ENCODE measurements around the gene DUOXA1. TPM values are rescaled to one million over a fixed set of nuclear protein-coding genes. Genes with fewer than 3 reads are reported as not detected.

The DUOXA1 gene
- total RNA-seq, 1 donor from 2014 or later, result 1.9 TPM

- H3K27me3 Mint-ChIP-seq (ENCODE audit: unreplicated experiment), result peaks cover 11% of the 10 kb centered on the region
- H3K4me1 Mint-ChIP-seq (ENCODE audit: unreplicated experiment), result peaks cover 18% of the 10 kb centered on the region
- H3K36me3 Mint-ChIP-seq (ENCODE audit: low read depth, unreplicated experiment), result no peaks in the 10 kb centered on the region
- TF ChIP-seq CTCF (IDR thresholded peaks at IDR 0.05; ENCODE audit: unreplicated experiment), result no peak
- no peak overlapping the region for H3K4me3 Mint-ChIP-seq (ENCODE audit: unreplicated experiment)
- H3K9me3 Mint-ChIP-seq (ENCODE audit: unreplicated experiment), result no peaks in the 10 kb centered on the region
- H3K27ac Mint-ChIP-seq (ENCODE audit: unreplicated experiment), result peak overlapping the region; percentile 12
- no peak for DNase-seq (ENCODE audit: low spot score)
Observed at GRCh38 chr15:45099549-45100165, 30.0 kb downstream of the DUOXA1 start.

- H3K9me3 Mint-ChIP-seq (ENCODE audit: unreplicated experiment), result no peaks in the 10 kb centered on the region
- peaks cover 5% of the 10 kb centered on the region for H3K36me3 Mint-ChIP-seq (ENCODE audit: low read depth, unreplicated experiment)
- H3K4me3 Mint-ChIP-seq (ENCODE audit: unreplicated experiment), result no peak overlapping the region
- no peak for TF ChIP-seq CTCF (IDR thresholded peaks at IDR 0.05; ENCODE audit: unreplicated experiment)
- no peak overlapping the region for H3K27ac Mint-ChIP-seq (ENCODE audit: unreplicated experiment)
- peaks cover 18% of the 10 kb centered on the region for H3K4me1 Mint-ChIP-seq (ENCODE audit: unreplicated experiment)
- DNase-seq (ENCODE audit: low spot score), result no peak
- H3K27me3 Mint-ChIP-seq (ENCODE audit: unreplicated experiment), result peaks cover 12% of the 10 kb centered on the region
Observed at GRCh38 chr15:45097466-45097865, 32.2 kb downstream of the DUOXA1 start.

GRCh38 chr15:45095661-45096060 is 34.0 kb downstream of the DUOXA1 start:
- peaks cover 12% of the 10 kb centered on the region for H3K27me3 Mint-ChIP-seq (ENCODE audit: unreplicated experiment)
- H3K9me3 Mint-ChIP-seq (ENCODE audit: unreplicated experiment), result no peaks in the 10 kb centered on the region
- H3K36me3 Mint-ChIP-seq (ENCODE audit: low read depth, unreplicated experiment), result peaks cover 5% of the 10 kb centered on the region
- H3K4me3 Mint-ChIP-seq (ENCODE audit: unreplicated experiment), result no peak overlapping the region
- no peak overlapping the region for H3K27ac Mint-ChIP-seq (ENCODE audit: unreplicated experiment)
- peaks cover 4% of the 10 kb centered on the region for H3K4me1 Mint-ChIP-seq (ENCODE audit: unreplicated experiment)
- no peak for TF ChIP-seq CTCF (IDR thresholded peaks at IDR 0.05; ENCODE audit: unreplicated experiment)
- no peak for DNase-seq (ENCODE audit: low spot score)

GRCh38 chr15:45094358-45094730 is 35.3 kb downstream of the DUOXA1 start:
- peaks cover 12% of the 10 kb centered on the region for H3K27me3 Mint-ChIP-seq (ENCODE audit: unreplicated experiment)
- peaks cover 2% of the 10 kb centered on the region for H3K4me1 Mint-ChIP-seq (ENCODE audit: unreplicated experiment)
- H3K9me3 Mint-ChIP-seq (ENCODE audit: unreplicated experiment), result no peaks in the 10 kb centered on the region
- H3K36me3 Mint-ChIP-seq (ENCODE audit: low read depth, unreplicated experiment), result peaks cover 5% of the 10 kb centered on the region
- no peak for DNase-seq (ENCODE audit: low spot score)
- TF ChIP-seq CTCF (IDR thresholded peaks at IDR 0.05; ENCODE audit: unreplicated experiment), result no peak
- H3K27ac Mint-ChIP-seq (ENCODE audit: unreplicated experiment), result no peak overlapping the region
- no peak overlapping the region for H3K4me3 Mint-ChIP-seq (ENCODE audit: unreplicated experiment)

GRCh38 chr15:45093622-45094357 is 35.9 kb downstream of the DUOXA1 start:
- TF ChIP-seq CTCF (IDR thresholded peaks at IDR 0.05; ENCODE audit: unreplicated experiment), result no peak
- H3K27ac Mint-ChIP-seq (ENCODE audit: unreplicated experiment), result no peak overlapping the region
- peaks cover 7% of the 10 kb centered on the region for H3K4me1 Mint-ChIP-seq (ENCODE audit: unreplicated experiment)
- no peaks in the 10 kb centered on the region for H3K9me3 Mint-ChIP-seq (ENCODE audit: unreplicated experiment)
- no peak overlapping the region for H3K4me3 Mint-ChIP-seq (ENCODE audit: unreplicated experiment)
- peaks cover 5% of the 10 kb centered on the region for H3K36me3 Mint-ChIP-seq (ENCODE audit: low read depth, unreplicated experiment)
- no peak for DNase-seq (ENCODE audit: low spot score)
- peaks cover 14% of the 10 kb centered on the region for H3K27me3 Mint-ChIP-seq (ENCODE audit: unreplicated experiment)

Measured in endothelial cell (in vitro differentiated cells).